Measurements from ENCODE around the gene GPC6.
"Not testable (repeated sequence)": the region's sequence is repeated elsewhere in the genome, so short reads cannot be mapped to it uniquely, and the experiment has no call there.

The GPC6 gene

GRCh38 chr13:93305886-93306285, 79.3 kb downstream of the GPC6 start:
- H3K4me3 ChIP-seq (ENCODE audit: low read length), result no peak overlapping the region

DNA sequence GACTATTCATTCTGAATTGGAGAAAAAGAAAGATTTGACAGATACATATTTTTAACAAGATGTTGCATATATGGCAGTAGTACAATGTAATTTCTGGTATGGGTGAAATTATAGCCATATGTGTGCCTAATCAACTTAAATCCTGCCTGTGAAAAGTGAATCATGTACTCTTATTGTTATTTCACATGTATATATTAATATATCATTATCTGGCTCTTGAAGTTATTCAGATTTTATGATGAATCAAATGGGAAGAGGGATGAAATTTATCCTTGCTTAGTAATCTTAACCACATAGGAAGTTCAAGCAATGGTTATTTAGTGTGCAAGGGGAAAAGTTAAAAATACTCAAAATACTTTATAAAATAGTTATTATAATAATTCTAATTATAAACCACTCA, 80.5 kb downstream of the GPC6 start:
- TF ChIP-seq ZNF274 (IDR thresholded peaks at IDR 0.05; ENCODE audit: low read depth, low read length), result no peak
- no peak overlapping the region for H3K4me3 ChIP-seq (ENCODE audit: low read length)

More at GRCh38 chr13:93305886-93306285, 79.3 kb downstream of the GPC6 start:
- no peak for TF ChIP-seq ZNF274 (IDR thresholded peaks at IDR 0.05; ENCODE audit: low read depth, low read length)

GRCh38 chr13:93307651-93308050, 81.0 kb downstream of the GPC6 start:
- H3K4me3 ChIP-seq (ENCODE audit: low read length), result no peak overlapping the region
- no peak for TF ChIP-seq ZNF274 (IDR thresholded peaks at IDR 0.05; ENCODE audit: low read depth, low read length)

GRCh38 chr13:93309886-93310523, 83.4 kb downstream of the GPC6 start:
- H3K4me3 ChIP-seq (ENCODE audit: low read length), result no peak overlapping the region
- TF ChIP-seq ZNF274 (IDR thresholded peaks at IDR 0.05; ENCODE audit: low read depth, low read length), result no peak

- no peak overlapping the region for H3K4me3 ChIP-seq (ENCODE audit: low read length)
- TF ChIP-seq ZNF274 (IDR thresholded peaks at IDR 0.05; ENCODE audit: low read depth, low read length), result no peak
Measured at GRCh38 chr13:93316841-93317240, 90.2 kb downstream of the GPC6 start.

DNA sequence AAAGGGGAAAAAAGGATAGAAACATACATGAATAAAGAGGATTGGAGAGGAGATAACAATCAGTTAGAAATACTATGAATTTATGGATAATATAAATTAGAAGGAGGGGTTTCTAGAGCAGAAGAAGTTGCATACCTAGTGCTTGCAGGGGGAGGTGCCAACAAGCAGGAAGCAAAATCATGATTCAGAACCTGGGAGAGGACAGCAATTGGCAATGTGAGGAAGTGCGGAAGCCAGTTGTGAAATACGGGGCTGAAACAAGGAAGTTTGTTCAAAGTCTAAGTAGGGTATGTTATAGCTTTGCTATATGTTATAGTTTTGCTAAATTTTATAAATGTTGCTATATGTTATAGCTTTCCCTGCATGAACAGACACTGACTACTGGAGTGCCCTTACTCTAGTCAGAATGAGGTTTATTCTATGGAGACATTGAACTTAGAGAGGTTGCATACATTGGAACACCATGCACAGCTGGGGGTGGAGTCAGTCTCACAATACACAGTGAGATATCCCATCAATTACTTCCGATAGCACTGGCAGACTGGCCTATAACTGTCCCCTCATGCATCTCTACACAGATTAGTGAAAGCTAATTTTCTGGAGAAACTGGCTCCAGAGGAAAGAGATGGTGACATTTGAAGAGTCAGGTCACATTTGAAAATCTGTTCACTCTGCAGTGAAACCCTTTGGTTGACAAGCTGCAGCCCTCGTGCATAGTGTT, 92.1 kb downstream of the GPC6 start:
- no peak overlapping the region for H3K4me3 ChIP-seq (ENCODE audit: low read length)
- no peak for TF ChIP-seq ZNF274 (IDR thresholded peaks at IDR 0.05; ENCODE audit: low read depth, low read length)

DNA sequence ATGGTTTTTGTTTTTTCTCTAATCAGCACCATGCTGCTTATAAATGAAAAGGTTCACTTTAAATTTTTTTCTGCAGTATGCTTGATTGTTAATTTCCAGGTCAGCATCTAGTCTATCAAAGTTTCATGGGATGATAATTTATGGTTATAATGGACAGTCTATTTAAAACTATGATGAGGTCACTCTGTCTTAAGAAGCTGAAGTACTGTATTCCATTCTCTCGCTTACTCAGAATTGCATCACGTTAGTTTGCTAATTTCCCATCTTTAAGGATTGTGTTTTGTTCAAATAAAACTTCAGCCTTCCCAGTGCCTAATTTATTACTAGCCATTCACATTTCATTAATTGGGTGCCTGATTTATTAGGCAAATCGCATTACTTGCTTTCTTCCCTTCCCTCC, 94.3 kb downstream of the GPC6 start:
- H3K4me3 ChIP-seq (ENCODE audit: low read length), result no peak overlapping the region
- no peak for TF ChIP-seq ZNF274 (IDR thresholded peaks at IDR 0.05; ENCODE audit: low read depth, low read length)

DNA sequence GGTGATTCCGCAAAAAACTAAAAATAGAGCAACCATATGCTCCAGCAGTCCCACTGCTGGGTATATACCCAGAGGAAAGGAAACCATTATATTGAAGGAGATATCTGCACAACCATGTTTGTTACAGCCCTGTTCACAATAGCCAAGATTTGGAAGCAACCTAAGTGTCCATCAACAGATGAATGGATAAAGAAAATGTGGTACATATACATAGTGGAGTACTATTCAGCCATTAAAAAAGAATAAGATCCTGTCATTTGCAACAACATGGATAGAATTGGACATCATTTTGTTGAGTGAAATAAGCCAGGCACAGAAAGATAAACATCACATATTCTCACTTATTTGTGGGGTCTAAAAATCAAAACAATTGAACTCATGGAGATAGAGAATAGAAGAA, 97.3 kb downstream of the GPC6 start:
- H3K4me3 ChIP-seq (ENCODE audit: low read length), result not testable (repeated sequence)

DNA sequence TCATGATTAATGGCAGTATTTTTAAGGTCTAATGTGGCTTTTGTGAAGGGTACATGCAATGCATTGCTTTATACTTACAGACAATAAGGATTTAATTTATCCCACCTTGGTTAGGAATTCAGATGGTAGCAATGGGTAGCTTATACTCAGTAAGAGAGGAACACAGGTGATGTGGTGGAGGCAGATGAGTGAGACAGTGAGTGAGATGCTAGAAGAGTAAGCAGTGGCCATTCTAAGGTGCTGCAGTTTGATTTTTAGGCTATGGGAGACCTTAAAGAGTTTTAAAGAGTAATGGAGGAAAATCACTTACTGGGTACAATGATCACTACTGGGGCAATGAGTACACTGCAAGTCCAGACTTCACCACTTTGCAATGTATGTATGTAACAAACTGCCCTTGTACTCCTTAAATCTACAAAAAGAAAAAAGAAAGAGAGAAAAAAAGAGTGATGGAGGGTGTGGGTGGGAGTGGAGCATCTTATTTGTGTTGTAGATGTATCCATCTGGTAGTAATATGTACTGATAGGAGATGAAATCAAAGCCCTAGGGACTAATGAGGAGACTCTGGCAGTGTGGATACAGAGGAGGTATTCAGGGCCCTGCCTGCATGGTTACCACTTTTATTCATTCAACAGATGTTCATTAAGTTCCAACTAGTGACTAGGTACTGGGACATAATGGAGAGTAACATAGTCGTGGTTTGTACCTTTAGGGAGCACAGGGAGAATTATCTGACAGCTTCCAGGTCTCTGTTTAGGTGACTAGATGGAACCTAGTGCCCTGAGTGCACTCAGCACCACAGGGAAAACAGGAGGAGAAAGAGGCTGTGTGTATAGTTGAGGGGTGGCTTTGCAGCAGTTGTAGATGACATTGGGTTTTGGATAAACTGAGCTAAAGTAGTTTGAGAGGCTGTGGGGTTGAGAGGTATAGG, 99.0 kb downstream of the GPC6 start:
- no peak for TF ChIP-seq ZNF274 (IDR thresholded peaks at IDR 0.05; ENCODE audit: low read depth, low read length)

DNA sequence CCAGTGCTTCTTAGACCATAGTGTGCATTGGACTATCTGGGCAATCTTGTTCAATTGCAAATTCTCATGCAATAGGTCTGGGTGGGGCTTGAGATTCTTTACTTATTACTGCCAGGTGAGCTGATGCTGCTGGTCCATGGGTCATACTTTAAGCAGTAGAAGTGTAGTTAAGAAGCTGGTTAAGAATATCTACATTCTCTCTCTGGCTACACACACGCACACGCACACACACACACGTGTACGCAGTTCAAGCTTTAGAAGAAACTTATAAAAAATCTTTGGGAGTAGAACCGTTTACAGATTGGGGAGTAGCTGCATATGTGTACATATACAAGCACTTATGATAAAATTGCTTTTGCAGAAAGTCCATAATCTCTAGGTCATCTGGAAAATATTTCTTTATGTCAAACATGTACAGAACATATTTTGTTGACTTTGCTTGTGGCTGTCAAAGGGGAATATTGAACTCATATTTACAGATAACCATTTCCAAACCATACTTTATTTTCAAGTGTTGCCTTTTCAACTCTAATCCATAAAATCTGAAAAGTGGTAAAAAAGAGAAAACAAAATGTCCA, 99.7 kb downstream of the GPC6 start:
- TF ChIP-seq ZNF274 (IDR thresholded peaks at IDR 0.05; ENCODE audit: low read depth, low read length), result no peak
- H3K4me3 ChIP-seq (ENCODE audit: low read length), result no peak overlapping the region

More for the DNA sequence above, 99.0 kb downstream of the GPC6 start:
- H3K4me3 ChIP-seq (ENCODE audit: low read length), result no peak overlapping the region

DNA sequence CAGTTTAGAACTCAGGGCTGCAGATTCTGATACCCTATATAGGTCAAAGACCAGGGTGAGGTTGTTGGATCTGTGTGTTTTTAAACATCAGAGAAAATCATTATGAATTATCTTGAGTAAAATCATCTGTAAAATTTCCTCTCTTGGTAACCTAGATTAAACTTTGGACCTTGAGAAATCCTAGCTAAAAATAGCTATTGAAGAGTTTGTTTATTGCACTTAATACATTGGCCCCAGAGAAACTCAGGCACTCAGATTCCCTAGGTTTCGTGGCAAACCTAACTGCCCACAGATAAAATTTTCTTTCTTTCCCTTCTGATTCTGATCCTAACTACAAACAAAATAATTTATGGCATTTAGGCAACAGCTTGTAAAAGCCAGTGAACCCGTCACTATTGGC, 102.3 kb downstream of the GPC6 start:
- no peak for TF ChIP-seq ZNF274 (IDR thresholded peaks at IDR 0.05; ENCODE audit: low read depth, low read length)
- no peak overlapping the region for H3K4me3 ChIP-seq (ENCODE audit: low read length)

- no peak for TF ChIP-seq ZNF274 (IDR thresholded peaks at IDR 0.05; ENCODE audit: low read depth, low read length)
- H3K4me3 ChIP-seq (ENCODE audit: low read length), result no peak overlapping the region
Measured at GRCh38 chr13:93336728-93337127, 110.1 kb downstream of the GPC6 start.

GRCh38 chr13:93338030-93338429, 111.4 kb downstream of the GPC6 start:
- TF ChIP-seq ZNF274 (IDR thresholded peaks at IDR 0.05; ENCODE audit: low read depth, low read length), result no peak
- no peak overlapping the region for H3K4me3 ChIP-seq (ENCODE audit: low read length)

- no peak for TF ChIP-seq ZNF274 (IDR thresholded peaks at IDR 0.05; ENCODE audit: low read depth, low read length)
- no peak overlapping the region for H3K4me3 ChIP-seq (ENCODE audit: low read length)
Measured at GRCh38 chr13:93338906-93339305, 112.3 kb downstream of the GPC6 start.

All from GM08714 (cell line).